ENCODE data around the gene OVOL1. TPM values are rescaled to one million over a fixed set of nuclear protein-coding genes. Genes with fewer than 3 reads are reported as not detected.
A peak's percentile ranks its signal among the peaks of the same experiment; 100 is the strongest.

OVOL1 gene
- total RNA-seq, 1 experiment from 2014 or later: not detected

DNA sequence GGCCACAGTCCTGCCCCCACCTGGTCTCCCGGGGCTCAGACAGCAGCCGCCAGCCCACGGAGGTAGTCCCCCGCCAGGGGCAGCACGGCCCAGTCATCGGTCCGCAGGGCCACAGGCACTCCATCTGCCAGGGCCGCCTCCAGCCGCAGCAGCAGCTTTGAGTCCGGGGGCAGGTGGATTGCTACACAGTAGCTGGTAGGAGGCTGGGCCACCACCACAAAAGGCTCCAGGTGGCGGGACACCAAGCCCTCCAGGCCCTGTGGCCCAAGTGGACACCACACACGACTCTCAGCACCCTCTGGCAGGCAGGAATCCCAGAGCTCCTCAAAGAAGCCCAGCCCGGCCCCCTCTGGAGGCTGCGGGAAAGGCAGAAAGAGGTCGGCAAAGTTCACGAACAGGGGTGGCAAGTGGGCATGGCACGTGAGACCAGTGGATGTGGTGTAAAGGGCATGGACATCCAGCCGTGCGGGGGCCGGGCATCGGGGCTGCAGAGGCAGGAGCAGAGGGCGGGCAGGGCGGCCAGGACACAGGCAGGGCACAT is 9.0 kb upstream of the OVOL1 start:
- no peak for DNase-seq (ENCODE audit: low read depth)

DNA sequence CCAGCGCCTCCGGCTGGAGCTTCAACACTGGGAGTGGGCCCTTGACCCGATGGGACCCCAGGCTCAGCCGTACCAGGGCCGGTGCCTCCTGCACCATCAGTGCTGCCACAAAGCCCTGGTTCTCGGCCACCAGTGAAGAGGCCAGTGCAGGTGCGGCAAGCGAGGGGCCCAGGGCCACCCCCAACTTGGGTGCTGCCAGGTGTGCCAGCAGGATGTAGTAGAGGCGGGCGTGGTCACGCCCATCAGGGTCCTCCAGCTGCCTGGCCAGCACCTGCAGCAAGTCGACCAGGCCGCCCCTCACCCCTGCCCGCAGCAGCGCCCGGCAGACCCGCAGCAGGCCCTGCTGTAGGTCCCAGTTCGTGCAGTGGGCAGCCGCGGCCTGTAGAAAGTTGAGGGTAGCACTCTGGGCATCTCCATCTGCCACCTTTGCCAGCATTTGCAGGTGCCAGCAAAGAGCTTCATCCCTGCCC is 8.4 kb upstream of the OVOL1 start:
- DNase-seq (ENCODE audit: low read depth): no peak

DNA sequence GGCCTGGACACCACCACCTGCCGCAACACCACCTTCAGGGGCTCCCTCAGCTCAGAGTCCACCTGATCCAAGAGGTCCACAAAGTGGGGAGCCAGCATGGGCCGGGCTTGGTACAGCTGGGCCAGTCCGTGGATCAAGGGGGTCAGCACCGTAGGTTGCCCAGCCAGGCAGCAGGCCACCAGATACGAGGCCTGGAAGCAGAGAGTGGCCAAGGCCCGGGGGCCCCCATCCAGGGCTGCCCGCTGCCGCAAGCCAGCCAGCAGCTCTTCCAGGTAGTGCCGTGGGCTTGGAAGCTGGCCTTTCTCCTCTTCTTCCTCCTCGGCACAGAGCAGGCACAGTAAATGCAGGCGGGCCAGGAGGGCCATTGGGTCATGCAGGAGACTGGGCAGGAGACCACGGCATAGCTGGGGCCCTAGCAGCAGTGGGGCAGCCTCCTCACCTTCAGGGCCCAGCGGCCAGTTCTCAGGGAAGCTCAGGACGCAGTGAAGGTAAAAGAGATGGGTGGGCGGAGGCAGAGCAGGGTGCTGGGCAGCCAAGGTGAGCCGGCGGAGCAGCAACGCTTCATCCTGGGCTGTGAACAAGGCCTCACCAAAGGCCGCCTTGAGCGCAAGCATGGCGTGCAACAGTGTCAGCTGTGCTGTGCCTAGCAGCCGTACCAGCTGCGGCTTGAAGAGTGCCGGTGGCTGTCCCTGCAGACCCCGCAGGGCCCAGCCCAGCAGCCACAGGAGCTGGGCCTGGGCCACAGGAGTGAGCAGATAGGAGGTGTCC is 7.8 kb upstream of the OVOL1 start:
- DNase-seq (ENCODE audit: low read depth): no peak

DNA sequence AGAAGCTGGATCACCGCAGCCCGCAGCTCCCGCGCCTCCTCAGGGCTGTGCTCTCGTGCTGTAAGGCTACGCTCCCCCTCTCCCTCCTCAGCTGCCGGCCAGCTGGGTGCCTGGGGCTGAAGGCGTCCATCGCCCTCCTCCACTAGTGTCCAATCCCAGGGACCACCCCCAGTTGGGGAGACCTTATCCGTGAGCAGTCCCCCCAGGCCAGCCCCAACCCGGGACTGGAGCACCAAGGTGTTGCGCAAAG is 7.3 kb upstream of the OVOL1 start:
- no peak for DNase-seq (ENCODE audit: low read depth)

DNA sequence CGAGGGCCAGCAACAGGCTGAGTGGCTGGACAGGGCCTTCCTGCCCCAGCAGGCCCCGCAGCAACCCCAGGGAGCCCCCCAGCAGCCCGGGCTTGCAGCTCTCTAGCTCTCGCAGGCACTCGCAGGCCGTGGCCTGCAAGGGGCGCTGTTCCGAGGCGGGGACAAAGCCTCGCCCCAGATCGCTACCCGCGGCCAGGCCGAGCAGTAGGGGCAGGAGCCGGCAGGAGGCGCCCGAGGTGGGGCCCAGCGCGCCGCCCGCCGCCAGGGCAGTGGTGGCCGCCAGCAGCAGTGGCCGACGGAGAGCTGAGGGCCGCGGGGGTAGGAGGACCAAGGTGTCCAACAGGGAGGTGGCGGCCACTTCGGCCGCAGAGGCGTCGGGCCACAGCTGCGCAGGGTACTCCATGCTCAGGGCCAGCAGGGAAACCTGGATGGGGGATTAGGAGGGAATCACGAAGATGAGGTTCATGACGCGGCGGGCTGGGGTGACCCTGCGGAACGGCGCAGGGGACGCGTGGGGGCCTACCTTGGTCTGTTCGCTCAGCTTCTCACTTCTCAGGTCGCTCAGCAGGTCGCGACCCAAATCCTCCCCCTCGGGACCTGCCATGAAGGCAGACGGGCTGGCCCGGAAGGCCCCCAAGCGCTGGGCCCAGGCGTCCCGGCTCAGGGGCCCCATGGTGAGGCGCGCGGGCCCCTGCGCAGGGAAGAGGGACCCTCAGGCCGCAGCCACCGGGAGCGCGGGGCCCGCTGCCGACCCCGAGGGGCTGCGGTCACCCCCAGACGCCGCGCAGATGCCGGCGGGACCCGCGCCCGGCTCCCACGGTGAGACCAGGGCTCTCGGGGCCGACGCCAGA is 6.7 kb upstream of the OVOL1 start:
- peak; percentile 70 for DNase-seq (ENCODE audit: low read depth)

DNA sequence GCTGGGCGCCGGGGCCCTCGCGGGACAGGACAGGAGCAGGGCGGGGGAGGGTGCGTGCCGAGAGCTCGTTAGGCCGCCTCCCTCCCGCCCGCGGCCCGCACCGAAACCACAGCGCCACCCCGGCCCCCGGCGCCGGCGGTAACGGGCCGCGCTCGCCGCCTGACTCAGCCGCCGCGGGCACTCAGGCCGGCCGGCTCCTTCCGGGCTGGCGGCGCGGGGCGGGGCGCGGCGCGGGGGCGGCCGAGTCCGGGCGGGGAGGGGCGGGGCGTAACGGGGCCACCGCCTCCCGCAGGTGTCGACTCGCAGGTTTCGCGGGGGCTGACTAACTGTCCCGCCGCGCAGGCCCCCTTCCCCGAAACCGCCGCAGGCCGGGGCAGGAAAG is 6.1 kb upstream of the OVOL1 start, which contains the start of gene AP5B1:
TSS of gene AP5B1 (minus strand) at position 207 of the 382 bp plus-strand sequence. CDS start 385 bp downstream, outside the sequence.
- peak; percentile 86 for DNase-seq (ENCODE audit: low read depth)

DNA sequence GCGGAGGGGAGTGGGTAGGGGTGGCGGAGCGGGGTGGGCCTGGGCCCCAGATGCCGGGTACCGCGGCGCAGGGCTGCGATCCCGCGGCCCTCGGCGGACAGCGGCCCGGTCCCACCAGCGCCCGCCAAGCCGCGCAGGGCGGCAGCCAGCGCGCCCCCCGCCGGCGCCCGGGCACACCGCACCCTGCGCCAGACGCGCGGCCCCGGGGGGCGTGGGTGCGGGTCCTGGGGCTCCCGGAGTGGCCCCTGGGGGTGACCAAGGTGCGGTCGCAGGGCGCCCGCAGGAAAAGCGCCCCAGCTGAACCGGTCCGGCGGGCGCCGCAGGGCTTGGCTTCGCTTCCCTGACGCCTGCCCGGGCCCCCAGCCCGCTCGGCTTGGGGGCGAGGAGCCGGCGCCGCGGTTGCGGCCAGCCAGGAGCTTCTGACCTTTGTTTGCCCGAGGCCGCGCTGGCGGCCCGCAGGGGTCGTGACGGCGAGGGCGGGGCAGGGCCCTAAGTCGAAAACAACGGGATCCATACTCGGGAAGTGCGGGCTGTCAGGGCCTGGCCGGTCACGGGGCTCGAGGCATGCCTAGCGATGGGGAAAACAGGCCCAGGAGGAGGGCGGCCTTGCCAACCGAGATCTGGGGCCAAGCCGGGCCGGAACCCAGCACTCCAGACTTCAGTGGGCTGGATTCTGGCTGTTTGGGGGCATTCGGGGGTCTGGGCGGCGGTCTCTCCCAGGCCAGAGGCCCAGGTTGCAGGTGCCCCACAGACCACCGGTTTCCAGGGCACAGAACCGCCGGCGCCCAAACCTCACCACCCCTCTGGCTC is 5.5 kb upstream of the OVOL1 start:
- DNase-seq (ENCODE audit: low read depth): no peak

DNA sequence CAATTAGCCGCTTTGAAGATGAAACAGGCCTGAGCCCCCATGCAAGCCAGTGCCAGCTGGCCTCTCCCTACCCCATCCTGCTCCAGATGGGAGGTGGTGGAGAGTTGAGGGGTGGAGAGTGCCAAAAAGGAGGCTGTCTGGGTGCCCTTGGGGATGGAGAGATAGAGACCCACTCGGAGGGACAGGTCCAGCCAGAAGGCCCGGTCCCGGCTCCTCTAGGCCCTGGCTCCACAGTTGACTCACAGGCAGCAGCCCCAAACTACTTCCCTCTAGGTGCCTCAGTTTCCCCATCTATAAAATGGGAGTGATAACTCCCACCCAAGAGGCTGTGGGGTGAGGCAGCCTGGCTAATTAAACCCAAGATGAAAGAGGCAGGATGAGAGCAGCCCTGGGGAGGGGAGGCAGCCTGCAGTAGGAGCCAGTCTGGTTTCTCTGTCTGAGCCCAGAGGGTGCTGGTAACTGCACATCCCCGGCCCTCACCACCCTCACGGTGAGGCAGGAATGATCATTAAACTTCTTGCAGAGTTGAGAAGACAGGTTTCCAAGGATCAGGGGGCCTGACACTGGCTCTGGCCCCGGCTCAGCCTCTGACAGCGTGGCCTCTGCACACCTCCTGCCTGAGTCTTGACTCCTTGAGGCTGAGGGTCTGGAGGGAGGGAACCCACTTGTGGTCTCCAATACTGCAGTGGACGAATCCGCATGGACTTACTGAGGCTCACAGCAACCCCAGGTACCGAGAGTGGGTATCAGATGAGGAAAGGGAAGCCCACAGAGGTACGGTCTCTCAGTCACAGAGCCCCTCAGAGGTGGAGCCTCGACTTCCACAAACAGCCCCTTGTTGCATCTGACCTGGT is 4.7 kb upstream of the OVOL1 start:
- no peak for DNase-seq (ENCODE audit: low read depth)

DNA sequence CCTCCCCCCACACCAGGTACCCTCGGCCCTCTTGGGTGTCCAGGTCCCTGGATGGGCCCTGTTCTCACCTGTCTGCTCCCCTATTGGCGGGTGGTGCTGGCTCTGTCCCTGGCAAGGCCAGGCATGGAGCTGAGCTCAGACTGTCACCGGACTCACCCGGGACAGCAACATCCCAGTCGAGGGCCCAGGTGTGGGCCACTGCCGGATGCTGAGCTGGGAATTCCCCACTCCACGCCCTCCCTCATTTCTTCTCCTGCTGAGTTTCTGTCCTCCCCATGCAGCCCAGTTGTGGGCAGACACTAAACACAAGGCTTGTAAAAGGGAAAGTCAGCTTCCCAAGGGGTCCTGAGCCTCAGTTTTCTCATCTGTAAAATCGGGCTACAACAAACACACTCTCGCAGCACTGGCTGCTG is 4.0 kb upstream of the OVOL1 start:
- no peak for DNase-seq (ENCODE audit: low read depth)

DNA sequence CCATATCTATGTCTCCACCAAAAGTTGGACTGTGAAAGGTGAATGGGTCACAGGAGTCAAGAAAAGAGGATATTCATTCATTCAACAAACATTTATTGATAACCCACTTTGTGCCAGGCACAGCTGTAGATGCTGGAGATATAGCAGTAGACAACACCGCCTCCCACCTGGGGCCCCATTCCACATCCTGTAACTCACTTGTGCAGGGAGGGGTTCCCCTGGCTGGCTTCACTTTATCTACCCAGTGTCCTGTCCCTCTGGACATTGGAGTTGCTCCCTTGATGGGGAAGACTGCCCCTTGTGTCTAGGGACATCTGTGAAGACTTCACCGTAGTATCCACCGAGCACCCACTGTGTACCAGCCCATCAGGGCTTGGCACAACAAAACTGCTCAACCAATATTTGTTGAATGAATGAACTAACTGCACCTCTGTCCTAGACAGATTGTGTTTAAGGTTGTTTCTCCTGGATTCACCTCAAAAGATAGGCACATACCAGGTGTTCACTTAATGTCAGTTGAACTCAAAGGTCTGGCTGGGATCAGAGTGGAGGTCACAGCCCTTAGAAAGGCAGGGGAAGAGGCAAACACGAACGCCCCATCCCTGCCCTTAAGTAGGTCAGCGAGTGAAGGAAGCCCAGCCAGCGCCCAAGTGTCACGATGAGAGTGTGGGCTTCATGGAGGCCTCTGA is 1.4 kb upstream of the OVOL1 start:
- DNase-seq (ENCODE audit: low read depth): no peak

DNA sequence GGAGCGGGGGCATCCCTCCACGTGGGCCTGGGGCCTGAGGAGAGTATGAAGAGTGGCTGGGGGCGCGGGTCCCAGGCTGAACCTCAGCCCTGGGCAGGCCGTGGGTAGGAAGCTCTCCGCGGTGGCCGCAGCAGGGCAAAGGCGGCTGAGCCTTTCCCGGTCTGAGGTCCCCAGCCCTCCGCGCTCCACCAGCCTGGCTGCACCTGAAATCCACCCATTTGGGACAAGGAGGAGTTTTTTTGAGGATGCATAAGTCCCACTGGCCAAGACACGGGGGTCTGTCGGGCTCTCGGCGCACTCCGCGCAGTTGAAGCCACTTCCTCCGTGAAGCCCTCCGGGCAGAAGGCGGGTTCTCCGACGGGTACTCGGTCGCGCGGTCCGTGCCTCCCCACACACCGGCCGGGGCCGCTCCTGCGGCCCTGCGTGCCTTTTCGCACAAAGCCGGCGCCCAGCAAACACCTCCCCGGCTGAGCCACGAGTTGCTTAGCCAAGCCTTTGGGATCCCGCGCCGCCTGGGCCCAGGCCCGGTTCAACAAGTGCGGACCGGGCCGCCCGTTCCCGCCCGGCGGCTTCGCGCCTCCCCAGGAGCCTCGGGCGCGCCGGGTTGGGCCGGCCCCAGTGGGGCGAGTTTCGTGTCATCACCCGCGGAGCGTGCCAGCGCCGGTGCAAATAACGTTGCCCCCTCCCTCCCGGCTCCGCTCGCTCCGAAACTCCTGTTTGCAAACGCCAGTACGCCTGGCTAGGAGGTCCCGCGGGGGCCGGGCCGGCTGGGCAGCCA is 666 bp upstream of the OVOL1 start:
- no peak for DNase-seq (ENCODE audit: low read depth)

DNA sequence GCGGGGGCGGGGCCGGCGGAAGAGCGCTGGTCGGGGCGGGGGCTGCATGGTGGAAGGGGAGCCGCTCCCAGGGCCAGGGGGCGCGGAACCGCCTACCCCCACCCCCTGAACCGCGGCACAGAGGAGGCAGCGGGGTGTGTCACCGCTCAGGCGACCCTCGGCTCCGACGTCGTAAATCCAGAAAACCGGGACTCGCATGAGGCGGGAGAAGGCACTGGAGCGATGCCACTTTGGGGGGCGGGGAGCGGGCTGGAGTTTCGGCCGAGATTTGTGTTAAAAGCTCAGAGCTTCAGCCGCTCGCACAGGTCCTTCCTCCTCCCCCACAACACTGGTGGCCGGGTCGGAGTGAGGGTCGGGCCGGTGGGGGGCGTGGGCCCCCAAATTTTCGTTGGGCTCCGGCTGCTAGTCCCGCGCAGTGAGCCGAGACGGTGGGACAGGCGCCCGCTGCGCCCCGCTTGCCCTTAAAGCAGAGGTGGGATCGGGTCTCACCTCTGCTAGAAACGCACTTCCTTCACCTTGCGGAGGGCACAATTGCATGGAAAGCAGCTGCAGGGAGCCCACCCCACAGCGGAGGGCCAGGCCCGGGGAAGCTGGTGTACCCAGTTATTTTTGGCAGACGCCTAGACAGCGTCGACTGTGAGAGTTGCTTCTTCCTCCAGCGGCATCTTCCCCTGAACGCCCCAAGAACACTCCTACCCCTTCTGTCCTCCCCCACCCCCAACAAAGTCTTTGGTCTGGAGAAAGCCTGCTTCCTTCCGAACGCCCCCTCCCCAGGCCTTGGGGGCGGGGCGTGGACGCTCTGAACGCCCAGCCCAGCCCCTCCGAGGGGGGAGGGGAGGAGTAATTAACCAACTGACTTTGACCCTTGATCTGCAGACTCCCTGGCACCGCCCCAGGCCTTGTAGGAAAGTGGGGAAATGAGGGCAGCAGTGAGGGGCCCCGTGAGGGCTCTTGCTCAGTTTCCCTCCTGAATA is 1.1 kb downstream of the OVOL1 start:
- DNase-seq (ENCODE audit: low read depth): no peak

DNA sequence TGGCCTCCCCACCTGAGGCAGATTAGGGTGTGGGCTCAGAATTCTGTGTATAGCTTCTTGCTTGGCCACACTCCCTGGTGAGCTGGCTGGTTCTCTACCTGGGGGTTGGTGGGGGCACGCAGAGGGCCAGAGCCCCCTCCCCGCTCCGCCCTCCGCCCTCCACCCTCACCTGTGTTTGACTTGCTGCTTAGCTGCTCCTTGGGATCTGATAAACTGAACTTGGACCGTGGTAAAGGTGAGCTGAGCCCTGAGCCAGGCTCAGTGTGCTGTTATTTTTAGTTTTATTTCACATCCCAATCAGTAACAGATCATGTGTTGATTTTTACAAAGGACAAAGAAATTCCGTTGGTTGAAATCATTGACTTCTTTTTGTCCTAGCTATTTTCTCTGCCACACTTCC is 2.0 kb downstream of the OVOL1 start:
- no peak for DNase-seq (ENCODE audit: low read depth)

DNA sequence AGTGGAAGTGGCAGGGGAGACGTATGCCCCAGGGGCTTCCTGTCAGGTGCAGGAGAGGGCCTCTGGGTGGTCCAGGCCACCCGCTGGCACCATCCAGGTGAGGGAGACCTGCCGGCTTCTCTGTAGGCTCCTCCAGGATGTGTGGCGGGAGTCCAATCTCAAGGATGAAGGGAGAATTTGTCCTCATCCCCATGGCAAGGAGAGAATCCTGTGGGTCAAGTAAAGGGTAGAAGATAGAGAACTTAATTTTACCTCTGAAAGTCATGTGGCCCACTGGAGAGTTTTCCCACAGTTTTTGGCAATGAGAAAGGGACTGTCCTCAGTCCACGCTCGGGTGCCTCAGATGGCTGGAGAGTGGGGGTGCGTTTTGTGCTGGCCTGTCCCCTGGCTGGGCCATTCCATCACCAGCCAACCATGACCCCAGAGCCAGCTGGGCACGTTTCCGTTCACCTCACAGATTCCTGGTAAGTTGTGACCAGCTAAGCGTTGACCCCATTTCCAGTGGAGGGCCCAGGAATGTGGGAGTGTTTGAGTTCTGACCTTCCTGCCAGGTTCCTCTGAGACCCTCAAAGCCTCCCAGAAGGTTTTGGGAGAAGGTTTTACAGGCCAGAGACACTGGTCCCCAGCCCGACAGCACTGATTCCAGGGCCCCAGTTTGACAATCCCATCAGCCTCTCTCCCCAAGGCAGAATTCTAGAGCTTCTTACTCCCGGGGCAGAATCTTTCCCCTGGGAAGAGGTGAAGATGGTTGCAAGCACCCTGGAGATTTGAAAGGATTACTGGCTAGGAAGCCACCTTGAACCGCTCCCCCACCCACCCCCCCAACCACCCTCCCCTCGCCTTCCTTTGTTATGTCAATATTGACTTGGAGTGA is 2.6 kb downstream of the OVOL1 start:
- DNase-seq (ENCODE audit: low read depth): no peak

DNA sequence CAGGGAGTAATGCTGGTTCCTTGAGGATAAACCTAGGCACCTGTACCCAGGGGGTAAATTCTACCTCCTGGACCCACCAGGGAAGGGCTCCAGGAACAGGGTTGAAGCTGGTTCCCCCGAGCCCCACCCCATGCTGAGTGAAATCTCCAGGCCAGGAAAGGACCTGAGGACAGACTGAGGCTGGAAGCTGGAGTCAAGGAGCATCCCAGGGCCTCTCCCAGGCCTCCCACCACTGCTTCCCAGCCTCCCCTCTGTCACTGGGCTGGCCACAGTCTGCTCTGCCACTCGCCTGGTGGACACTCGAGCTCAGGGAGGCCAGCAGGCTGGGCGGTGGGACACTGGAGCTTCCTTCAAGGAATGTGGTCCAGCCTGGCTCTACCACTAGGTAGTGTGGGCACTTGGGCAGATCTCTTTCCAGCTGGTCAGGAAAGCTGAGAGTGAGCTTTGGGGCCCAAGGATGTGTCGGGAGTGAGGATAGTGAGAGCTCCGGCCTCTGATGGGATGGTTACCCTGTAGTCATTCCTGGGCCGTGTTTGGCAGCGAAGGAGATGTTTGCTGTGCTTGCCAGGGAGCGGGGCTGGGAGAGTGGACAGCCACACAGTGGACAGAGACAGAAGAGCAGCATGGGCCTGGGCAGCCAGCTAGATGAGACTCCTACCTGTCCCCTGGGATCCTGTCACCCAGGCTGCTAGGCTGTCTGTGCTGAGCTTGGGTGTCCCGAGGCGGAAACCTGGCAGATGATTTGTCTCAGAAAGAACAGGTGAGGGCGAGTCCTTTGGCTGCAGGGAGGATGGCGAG is 3.4 kb downstream of the OVOL1 start:
- DNase-seq (ENCODE audit: low read depth): no peak

DNA sequence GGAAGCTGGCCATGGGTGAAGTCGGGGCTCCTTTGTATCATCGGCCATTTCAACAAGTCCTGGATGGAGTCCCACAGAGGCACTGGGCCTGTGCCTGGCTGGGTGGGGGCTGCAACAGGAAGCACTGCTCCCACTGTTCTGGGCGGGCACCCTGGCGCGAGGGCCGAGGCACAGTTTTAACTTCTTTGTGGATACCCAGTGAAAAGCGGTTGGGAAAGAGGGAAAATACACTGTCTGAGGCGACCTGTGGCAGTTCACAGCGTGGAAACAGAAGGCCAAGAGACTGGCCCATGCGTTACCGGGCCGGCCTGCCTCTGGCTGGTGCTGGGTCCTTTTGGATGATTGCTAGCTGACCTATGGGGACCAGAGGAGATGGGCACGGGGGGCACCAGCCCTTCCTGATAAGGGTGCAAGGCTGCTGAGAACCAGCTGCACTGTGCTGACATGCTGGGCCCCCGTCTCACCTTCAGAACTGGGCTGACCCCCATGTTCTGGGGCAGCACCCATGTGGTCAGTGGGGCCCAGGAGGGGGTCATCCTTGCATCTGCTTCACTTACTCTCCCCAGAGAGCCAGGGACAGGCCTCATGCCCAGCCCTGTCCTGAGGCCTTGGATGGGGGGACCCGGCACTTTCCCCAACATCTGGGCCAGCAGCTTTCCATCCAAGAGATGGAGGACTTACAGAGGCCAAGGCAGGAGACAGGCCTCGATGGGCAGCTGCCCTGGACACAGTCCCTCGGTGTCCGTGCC is 4.2 kb downstream of the OVOL1 start:
- no peak for DNase-seq (ENCODE audit: low read depth)

Measured in RPMI7951 (cell line).